Keratinocyte (primary cell): ENCODE measurements around the gene RCVRN. TPM values are rescaled to one million over a fixed set of nuclear protein-coding genes. Genes with fewer than 3 reads are reported as not detected.

Experiments used
- DNase-seq: peaks from one replicate; pipeline ENCODE4 v3.0.0-alpha.2; 2011; ENCODE audit warnings: low read depth, missing footprints, low spot score
- FAIRE-seq: peaks from 2 replicates; lab custom pipeline; 2011; peaks lifted over from hg19 to GRCh38; lab: Jason Lieb, UNC
- H2AFZ ChIP-seq: 2 replicates; pipeline ENCODE4 v1.6.0; 2012; ENCODE audit warnings: low read length, control low read depth, inconsistent platforms; ENCODE audit not compliant: control insufficient read depth
- H3K27ac ChIP-seq: 2 replicates; pipeline ENCODE4 v1.5.1; 2011; ENCODE audit warnings: low read length; ENCODE audit not compliant: control insufficient read depth, insufficient read depth
- H3K27me3 ChIP-seq: 3 replicates; pipeline ENCODE4 v1.6.0; 2011; ENCODE audit warnings: low read length; ENCODE audit not compliant: control insufficient read depth, insufficient read depth; ENCODE audit errors: extremely low read depth
- H3K36me3 ChIP-seq, 2 experiments: 2 replicates in 1 of 2; 3 replicates in 1 of 2; pipeline ENCODE4 v1.5.1; 2011; ENCODE audit warnings: low read length in 2 of 2, mild to moderate bottlenecking in 1 of 2; ENCODE audit not compliant: control insufficient read depth in 2 of 2, insufficient read depth in 2 of 2; ENCODE audit errors: extremely low read depth in 1 of 2
- H3K4me1 ChIP-seq: 3 replicates; pipeline ENCODE4 v1.5.1; 2011; ENCODE audit warnings: low read length; ENCODE audit not compliant: control insufficient read depth, insufficient read depth; ENCODE audit errors: extremely low read depth
- H3K4me2 ChIP-seq: 3 replicates; pipeline ENCODE4 v1.6.0; 2011; ENCODE audit warnings: low read depth, low read length; ENCODE audit not compliant: control insufficient read depth, insufficient read depth; ENCODE audit errors: extremely low read depth
- H3K4me3 ChIP-seq, 3 experiments: fragments of 200-600 bp in 1 of 3; sonication (generic) in 1 of 3; 2 replicates in 2 of 3; 3 replicates in 1 of 3; pipeline ENCODE4 v1.5.1; 2011 to 2016; ENCODE audit warnings: low read length in 3 of 3, mild to moderate bottlenecking in 3 of 3, control low read depth in 2 of 3, inconsistent platforms in 1 of 3, low read depth in 1 of 3, mixed read lengths in 1 of 3, mixed run types in 1 of 3, moderate library complexity in 1 of 3; ENCODE audit not compliant: control insufficient read depth in 2 of 3, insufficient read depth in 2 of 3; ENCODE audit errors: extremely low read depth in 1 of 3
- H3K79me2 ChIP-seq: 2 replicates; pipeline ENCODE4 v1.6.0; 2012; ENCODE audit warnings: low read length; ENCODE audit not compliant: control insufficient read depth, insufficient read depth
- H3K9ac ChIP-seq: 3 replicates; pipeline ENCODE4 v1.6.0; 2011; ENCODE audit warnings: low read length; ENCODE audit not compliant: control insufficient read depth, insufficient read depth; ENCODE audit errors: extremely low read depth
- H3K9me1 ChIP-seq: 3 replicates; pipeline ENCODE4 v1.6.0; 2011; ENCODE audit warnings: low read length; ENCODE audit not compliant: control insufficient read depth, insufficient read depth; ENCODE audit errors: extremely low read depth
- H3K9me3 ChIP-seq: 2 replicates; pipeline ENCODE4 v1.5.1; 2012; ENCODE audit warnings: low read depth, low read length; ENCODE audit not compliant: control insufficient read depth
- H4K20me1 ChIP-seq: 3 replicates; pipeline ENCODE4 v1.6.0; 2011; ENCODE audit warnings: low read length; ENCODE audit not compliant: control insufficient read depth, insufficient read depth; ENCODE audit errors: extremely low read depth
- EZH2 ChIP-seq: IDR thresholded peaks from one replicate; pipeline ENCODE4 v1.6.1; 2012; ENCODE audit warnings: inconsistent platforms, mild to moderate bottlenecking, low read length, moderate library complexity
- dilution Hi-C: fragments of 300-500 bp; cut with MboI; formaldehyde crosslinking; loops from one replicate; pipeline ENCODE4 v1.7.0; 2020; ENCODE audit warnings: low sequenced_read_pairs; ENCODE audit not compliant: extremely low pct_ligation_motif_present
- polyA plus RNA-seq, 5 experiments: library from polyadenylated mRNA; depleted of rRNA in 3 of 5; stranded (reverse) in 3 of 5; stranded (forward) in 1 of 5; unstranded in 1 of 5; fragments of >200 nt; gene quantifications; 1 replicate in 1 of 5; 2 replicates in 3 of 5; 3 replicates in 1 of 5; pipeline versions ENCODE4 v1.2.1 to v1.2.3, GENCODE V29; 2011 to 2012; ENCODE audit warnings: missing spikeins in 2 of 5, low read depth in 1 of 5, low replicate concordance in 1 of 5
- TF ChIP-seq, protein P1 (sequence below), 3 experiments: IDR thresholded peaks in 1 of 3; conservative IDR thresholded peaks in 1 of 3; optimal IDR thresholded peaks in 1 of 3; 2 replicates in 2 of 3; 3 replicates in 1 of 3; pipeline versions ENCODE3 to v1.5.1; 2011; ENCODE audit warnings: low read length in 3 of 3, mild to moderate bottlenecking in 3 of 3, moderate library complexity in 2 of 3, control low read depth in 1 of 3, inconsistent platforms in 1 of 3; ENCODE audit not compliant: insufficient read depth in 2 of 3; ENCODE audit errors: extremely low read depth in 1 of 3

RCVRN gene
- polyA plus RNA-seq, 1 donor (not counting 4 experiments of a cell fraction or from before 2014, with no cell fraction given): not detected

- DNase-seq: no peak
- no peak for TF ChIP-seq EZH2
- TF ChIP-seq, protein P1, sequence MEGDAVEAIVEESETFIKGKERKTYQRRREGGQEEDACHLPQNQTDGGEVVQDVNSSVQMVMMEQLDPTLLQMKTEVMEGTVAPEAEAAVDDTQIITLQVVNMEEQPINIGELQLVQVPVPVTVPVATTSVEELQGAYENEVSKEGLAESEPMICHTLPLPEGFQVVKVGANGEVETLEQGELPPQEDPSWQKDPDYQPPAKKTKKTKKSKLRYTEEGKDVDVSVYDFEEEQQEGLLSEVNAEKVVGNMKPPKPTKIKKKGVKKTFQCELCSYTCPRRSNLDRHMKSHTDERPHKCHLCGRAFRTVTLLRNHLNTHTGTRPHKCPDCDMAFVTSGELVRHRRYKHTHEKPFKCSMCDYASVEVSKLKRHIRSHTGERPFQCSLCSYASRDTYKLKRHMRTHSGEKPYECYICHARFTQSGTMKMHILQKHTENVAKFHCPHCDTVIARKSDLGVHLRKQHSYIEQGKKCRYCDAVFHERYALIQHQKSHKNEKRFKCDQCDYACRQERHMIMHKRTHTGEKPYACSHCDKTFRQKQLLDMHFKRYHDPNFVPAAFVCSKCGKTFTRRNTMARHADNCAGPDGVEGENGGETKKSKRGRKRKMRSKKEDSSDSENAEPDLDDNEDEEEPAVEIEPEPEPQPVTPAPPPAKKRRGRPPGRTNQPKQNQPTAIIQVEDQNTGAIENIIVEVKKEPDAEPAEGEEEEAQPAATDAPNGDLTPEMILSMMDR (optimal IDR thresholded peaks at IDR 0.05 in 1 of 3, IDR thresholded peaks at IDR 0.05 in 1 of 3, conservative IDR thresholded peaks at IDR 0.05 in 1 of 3; ENCODE audit: extremely low read depth in 1 of 3, insufficient read depth in 2 of 3, low read length in 3 of 3): no peak
- H3K4me1 ChIP-seq: no peaks in the 10 kb centered on the region
Observed at GRCh38 chr17:9912121-9913099, 7.3 kb upstream of the RCVRN start.

DNA sequence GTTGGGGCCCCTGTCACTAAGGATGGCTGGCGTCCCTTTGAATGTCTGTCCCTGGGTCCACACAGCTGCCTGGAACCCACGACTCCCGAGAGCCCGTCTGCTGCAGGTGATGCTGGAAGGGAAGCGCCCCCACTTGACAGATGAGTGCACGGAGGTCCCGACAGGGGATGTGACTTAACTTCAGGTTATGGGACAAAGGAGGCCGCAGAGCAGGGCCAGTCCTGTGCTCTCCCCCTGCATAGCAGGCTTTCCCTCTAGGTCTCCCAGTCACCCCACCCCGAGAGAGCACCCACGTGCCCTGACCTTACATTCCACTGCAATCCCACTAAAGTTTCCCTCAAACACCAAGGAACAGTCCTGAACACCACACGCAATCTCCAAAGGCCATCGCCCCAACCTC lies 6.0 kb upstream of the RCVRN start:
- H3K36me3 ChIP-seq: no peaks in the 10 kb centered on the region
- no peak overlapping the region for H2AFZ ChIP-seq
- no peaks in the 10 kb centered on the region for H3K4me1 ChIP-seq
- TF ChIP-seq, protein P1 (optimal IDR thresholded peaks at IDR 0.05 in 1 of 3, IDR thresholded peaks at IDR 0.05 in 1 of 3, conservative IDR thresholded peaks at IDR 0.05 in 1 of 3; ENCODE audit: extremely low read depth in 1 of 3, insufficient read depth in 2 of 3, low read length in 3 of 3): no peak
- dilution Hi-C loops: no loop called here
- no peaks in the 10 kb centered on the region for H3K27me3 ChIP-seq
- H3K27ac ChIP-seq: no peak overlapping the region
- H3K79me2 ChIP-seq: no peaks in the 10 kb centered on the region
- no peak overlapping the region for H3K9ac ChIP-seq
- FAIRE-seq (no peak), DNase-seq (no peak)
- H3K9me1 ChIP-seq: no peaks in the 10 kb centered on the region
- H3K4me2 ChIP-seq: no peak overlapping the region
- H4K20me1 ChIP-seq: no peaks in the 10 kb centered on the region
- no peak overlapping the region for H3K4me3 ChIP-seq
- no peaks in the 10 kb centered on the region for H3K9me3 ChIP-seq

More at GRCh38 chr17:9912121-9913099, 7.3 kb upstream of the RCVRN start:
- Histone ChIP-seq H4K20me1 (no peaks in the 10 kb centered on the region), H2AFZ (no peak overlapping the region), H3K79me2 (no peaks in the 10 kb centered on the region), H3K4me3 (no peak overlapping the region), H3K36me3 (no peaks in the 10 kb centered on the region), H3K9me1 (no peaks in the 10 kb centered on the region), H3K9ac (no peak overlapping the region), H3K27me3 (no peaks in the 10 kb centered on the region), H3K4me2 (no peak overlapping the region), H3K27ac (no peak overlapping the region), H3K9me3 (peaks cover 2% of the 10 kb centered on the region)
- FAIRE-seq: no peak
- dilution Hi-C loops: no loop called here
